ENCODE results near the gene ZSCAN2. TPM values are rescaled to one million over a fixed set of nuclear protein-coding genes. Genes with fewer than 3 reads are reported as not detected.

Gene ZSCAN2
- total and polyA plus RNA-seq, 2 of the 4 experiments (the other 2 are of a cell fraction): 10.4 to 18.3 TPM

DNA sequence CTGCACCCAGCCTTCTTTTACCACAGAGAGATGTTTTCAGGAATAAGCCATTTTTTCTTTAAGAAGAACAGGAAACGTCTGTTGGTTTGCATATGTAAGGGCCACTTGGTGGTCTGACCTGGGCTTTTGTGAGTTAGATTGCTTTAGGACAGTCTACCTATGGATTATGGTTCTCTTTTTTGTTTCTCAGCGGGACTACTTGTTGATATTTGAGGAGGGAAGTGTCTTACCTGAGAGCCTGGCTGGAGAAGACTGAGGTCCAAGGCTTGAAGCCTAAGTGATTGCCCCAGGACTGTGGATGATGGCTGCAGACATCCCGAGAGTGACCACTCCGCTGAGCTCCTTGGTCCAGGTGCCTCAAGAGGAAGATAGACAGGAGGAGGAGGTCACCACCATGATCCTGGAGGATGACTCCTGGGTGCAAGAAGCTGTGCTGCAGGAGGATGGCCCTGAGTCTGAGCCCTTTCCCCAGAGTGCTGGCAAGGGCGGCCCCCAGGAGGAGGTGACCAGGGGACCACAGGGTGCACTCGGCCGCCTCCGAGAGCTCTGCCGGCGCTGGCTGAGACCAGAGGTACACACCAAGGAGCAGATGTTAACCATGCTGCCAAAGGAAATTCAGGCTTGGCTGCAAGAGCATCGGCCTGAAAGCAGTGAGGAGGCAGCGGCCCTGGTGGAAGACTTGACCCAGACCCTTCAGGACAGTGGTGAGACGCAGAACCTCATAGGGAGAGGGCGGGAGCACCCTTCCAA lies 3.0 kb downstream of the ZSCAN2 start (continued):
- TF ChIP-seq, protein P1, sequence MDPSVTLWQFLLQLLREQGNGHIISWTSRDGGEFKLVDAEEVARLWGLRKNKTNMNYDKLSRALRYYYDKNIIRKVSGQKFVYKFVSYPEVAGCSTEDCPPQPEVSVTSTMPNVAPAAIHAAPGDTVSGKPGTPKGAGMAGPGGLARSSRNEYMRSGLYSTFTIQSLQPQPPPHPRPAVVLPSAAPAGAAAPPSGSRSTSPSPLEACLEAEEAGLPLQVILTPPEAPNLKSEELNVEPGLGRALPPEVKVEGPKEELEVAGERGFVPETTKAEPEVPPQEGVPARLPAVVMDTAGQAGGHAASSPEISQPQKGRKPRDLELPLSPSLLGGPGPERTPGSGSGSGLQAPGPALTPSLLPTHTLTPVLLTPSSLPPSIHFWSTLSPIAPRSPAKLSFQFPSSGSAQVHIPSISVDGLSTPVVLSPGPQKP (IDR thresholded peaks at IDR 0.05; ENCODE audit: borderline replicate concordance, low read depth, low read length): no peak

DNA sequence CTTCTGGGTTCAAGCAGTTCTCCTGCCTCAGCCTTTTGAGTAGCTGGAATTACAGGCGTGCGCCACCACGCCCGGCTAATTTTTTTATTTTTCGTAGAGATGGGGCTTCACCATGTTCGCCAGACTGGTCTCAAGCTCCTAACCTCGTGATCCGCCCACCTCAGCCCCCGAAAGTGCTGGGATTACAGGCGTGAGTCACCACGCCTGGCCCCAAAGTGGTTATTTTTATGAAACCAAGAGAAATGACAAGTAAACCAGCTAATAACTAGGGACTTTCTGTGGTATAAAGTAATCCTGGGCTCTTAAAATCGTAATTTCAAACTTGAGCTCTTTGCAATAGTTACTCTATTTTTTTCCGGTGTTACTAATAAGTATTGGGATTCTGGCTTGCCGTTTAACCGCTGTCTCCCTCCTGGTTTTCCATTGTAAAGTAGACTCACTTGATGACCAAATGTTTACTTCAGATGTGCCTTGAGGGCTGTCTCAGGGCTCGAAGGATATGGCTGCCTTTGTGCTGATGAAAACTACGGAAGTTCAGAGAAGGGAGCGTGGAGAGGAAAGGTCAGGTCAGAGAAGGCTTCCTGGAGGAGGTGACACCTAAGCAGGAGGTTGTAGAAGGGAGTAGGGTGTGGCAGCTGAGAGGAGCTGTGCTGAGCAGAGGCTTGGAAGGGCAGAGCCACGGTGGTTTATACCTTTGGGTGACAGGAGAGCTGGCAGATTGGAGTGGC lies 4.2 kb downstream of the ZSCAN2 start:
- CTCF ChIA-PET: interaction anchor here (0.6 kb wide), 1 partner anchor 123 kb away, joined by 3 read pairs; no protein-coding TSS in a partner anchor
- no peak overlapping the region for H3K4me2 ChIP-seq (ENCODE audit: low read depth, low read length)
- TF ChIP-seq NFE2L2 (IDR thresholded peaks at IDR 0.05; ENCODE audit: low read depth, low read length): no peak
- TF ChIP-seq, protein P2, sequence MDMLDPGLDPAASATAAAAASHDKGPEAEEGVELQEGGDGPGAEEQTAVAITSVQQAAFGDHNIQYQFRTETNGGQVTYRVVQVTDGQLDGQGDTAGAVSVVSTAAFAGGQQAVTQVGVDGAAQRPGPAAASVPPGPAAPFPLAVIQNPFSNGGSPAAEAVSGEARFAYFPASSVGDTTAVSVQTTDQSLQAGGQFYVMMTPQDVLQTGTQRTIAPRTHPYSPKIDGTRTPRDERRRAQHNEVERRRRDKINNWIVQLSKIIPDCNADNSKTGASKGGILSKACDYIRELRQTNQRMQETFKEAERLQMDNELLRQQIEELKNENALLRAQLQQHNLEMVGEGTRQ (IDR thresholded peaks at IDR 0.05; ENCODE audit: low read depth, low read length): no peak
- no peak for TF ChIP-seq RFX5 (IDR thresholded peaks at IDR 0.05; ENCODE audit: low read depth, low read length)
- H2BK120ac ChIP-seq (ENCODE audit: low read depth, low read length): no peak overlapping the region
- H4K91ac ChIP-seq (ENCODE audit: insufficient read depth, low read depth, low read length): no peak overlapping the region
- POLR2A ChIA-PET (ENCODE audit: unreplicated experiment): interaction anchor here (0.6 kb wide), 1 partner anchor 577 kb away, joined by 3 read pairs; no protein-coding TSS in a partner anchor
- ATAC-seq (ENCODE audit: low read depth): no peak
- H4K8ac ChIP-seq (ENCODE audit: low read depth in 2 of 2, low read length in 2 of 2): no peak overlapping the region
- H2AFZ ChIP-seq (replicated peaks; ENCODE audit: low read length, poor library complexity): no peak overlapping the region
- H3K36me3 ChIP-seq (ENCODE audit: control insufficient read depth, insufficient read depth, low read length): peaks cover 38% of the 10 kb centered on the region
- H2BK20ac ChIP-seq (ENCODE audit: low read depth, low read length): no peak overlapping the region
- H3K9ac ChIP-seq (ENCODE audit: low read depth, low read length): no peak overlapping the region
- BruUV-seq (replicated peaks): no TSS peak
- 0 out of 2 replicates have a peak overlapping the region, but pooled peaks have one; percentile 10 for H3K14ac ChIP-seq (replicated peaks; ENCODE audit: low read depth, low read length)
- peaks cover under 1% of the 10 kb centered on the region; the same call in 1 of the 2 replicates for H3K9me1 ChIP-seq (ENCODE audit: insufficient read depth, low read length)
- 66% methylated on average over 8 of the region's 19 CpGs; no CpG with 5 or more reads in 1 of the 2 experiments for WGBS, 2 experiments (ENCODE audit: extremely low coverage in 2 of 2, insufficient read length in 1 of 2)
- no peaks in the 10 kb centered on the region for H3K27me3 ChIP-seq (ENCODE audit: control insufficient read depth, insufficient read depth, low read length)
- intact Hi-C loops (cut with micrococcal nuclease): loop anchor here (5.0 kb wide), 1 partner anchor 47 kb away; the partner anchor contains the start of gene WDR73
- H3K4ac ChIP-seq (ENCODE audit: low read depth, low read length): 0 out of 2 replicates have a peak overlapping the region, but pooled peaks have one; percentile 20
- H2BK5ac ChIP-seq (ENCODE audit: low read depth, low read length, poor library complexity, severe bottlenecking): no peak overlapping the region
- H3K56ac ChIP-seq (ENCODE audit: extremely low read depth, insufficient read depth, low read length): no peak overlapping the region
- peaks cover 12% of the 10 kb centered on the region; the same call in 1 of the 2 replicates for H4K20me1 ChIP-seq (ENCODE audit: insufficient read depth, low read length)
- no peak overlapping the region for H3K27ac ChIP-seq (ENCODE audit: insufficient read depth, low read length)
- no peak overlapping the region for H3K18ac ChIP-seq (ENCODE audit: low read depth, low read length)
- dilution Hi-C loops (cut with HindIII; ENCODE audit: low sequenced_read_pairs, unreplicated experiment): no loop called here
- peaks cover 33 to 60% of the 10 kb centered on the region in 2 experiments for H3K79me1 ChIP-seq (ENCODE audit: low read depth in 1 of 2, low read length in 2 of 2)
- no peak overlapping the region for H2BK15ac ChIP-seq (ENCODE audit: low read depth, low read length)
- H3K4me1 ChIP-seq (ENCODE audit: control insufficient read depth, insufficient read depth, low read length): peaks cover 4% of the 10 kb centered on the region
- H3K9me3 ChIP-seq (ENCODE audit: control insufficient read depth, insufficient read depth, low read length): no peaks in the 10 kb centered on the region
- H3K23ac ChIP-seq (ENCODE audit: low read depth, low read length): no peak overlapping the region
- peak; percentile 14 for DNase-seq
- H3K4me3 ChIP-seq (ENCODE audit: insufficient read depth, low read depth, low read length): no peak overlapping the region
- H2AK5ac ChIP-seq (ENCODE audit: low read depth, low read length): no peak overlapping the region
- no peak overlapping the region for H4K5ac ChIP-seq (ENCODE audit: low read depth, low read length)
- in situ Hi-C loops (cut with MboI; ENCODE audit: low sequenced_read_pairs): no loop called here
- no peak overlapping the region for H2AK9ac ChIP-seq (replicated peaks; ENCODE audit: low read depth, low read length, poor library complexity)

All from IMR-90 (cell line).